PFSK-1 (cell line): ENCODE results near the gene SLC24A4.

Source experiments
- FOXP2 ChIP-seq: optimal IDR thresholded peaks from 2 replicates; pipeline ENCODE3; 2011; ENCODE audit warnings: borderline replicate concordance, control low read depth, inconsistent platforms; ENCODE audit not compliant: insufficient read depth; ENCODE audit errors: extremely low read length, extremely low read depth
- POLR2AphosphoS5 ChIP-seq: IDR thresholded peaks from 2 replicates; pipeline ENCODE4 v1.6.1; 2012; ENCODE audit warnings: low read depth, mild to moderate bottlenecking, control low read depth, low read length, moderate library complexity
- REST ChIP-seq, 2 experiments: IDR thresholded peaks; 2 replicates each; pipeline versions ENCODE4 v1.6.1 to v1.8.0; 2011 to 2012; ENCODE audit warnings: low read depth in 2 of 2, low read length in 2 of 2, control low read depth in 1 of 2, inconsistent platforms in 1 of 2, mild to moderate bottlenecking in 1 of 2, moderate library complexity in 1 of 2; ENCODE audit not compliant: insufficient read depth in 1 of 2
- SIN3A ChIP-seq: IDR thresholded peaks from 2 replicates; pipeline ENCODE4 v1.6.1; 2012; ENCODE audit warnings: mild to moderate bottlenecking, low read length, moderate library complexity, borderline replicate concordance; ENCODE audit not compliant: insufficient read depth
- TAF1 ChIP-seq: IDR thresholded peaks from 2 replicates; pipeline ENCODE4 v1.6.1; 2012; ENCODE audit warnings: low read length, control low read depth, borderline replicate concordance; ENCODE audit not compliant: insufficient read depth

SLC24A4 gene

GRCh38 chr14:92458136-92459029, 135.4 kb downstream of the SLC24A4 start:
- TF ChIP-seq POLR2AphosphoS5 = no peak
- no peak for TF ChIP-seq TAF1
- no peak for TF ChIP-seq SIN3A
- no peak for TF ChIP-seq REST (IDR thresholded peaks at IDR 0.05; ENCODE audit: insufficient read depth in 1 of 2, low read depth in 2 of 2, low read length in 2 of 2)
- TF ChIP-seq FOXP2 = no peak

GRCh38 chr14:92459030-92459949, 136.3 kb downstream of the SLC24A4 start:
- TF ChIP-seq TAF1 (no peak), SIN3A (no peak)

- TF ChIP-seq FOXP2 (no peak), REST (IDR thresholded peaks at IDR 0.05; ENCODE audit: insufficient read depth in 1 of 2, low read depth in 2 of 2, low read length in 2 of 2) (no peak), SIN3A (no peak), TAF1 (no peak), POLR2AphosphoS5 (no peak)
Measured at GRCh38 chr14:92459950-92460421, 137.0 kb downstream of the SLC24A4 start.

- TF ChIP-seq SIN3A (no peak), TAF1 (no peak), REST (IDR thresholded peaks at IDR 0.05; ENCODE audit: insufficient read depth in 1 of 2, low read depth in 2 of 2, low read length in 2 of 2) (no peak), POLR2AphosphoS5 (no peak), FOXP2 (no peak)
Measured at GRCh38 chr14:92460541-92460915, 137.6 kb downstream of the SLC24A4 start.

- TF ChIP-seq TAF1 (no peak), SIN3A (no peak), REST (IDR thresholded peaks at IDR 0.05; ENCODE audit: insufficient read depth in 1 of 2, low read depth in 2 of 2, low read length in 2 of 2) (no peak), FOXP2 (no peak), POLR2AphosphoS5 (no peak)
Measured at GRCh38 chr14:92460916-92461579, 138.1 kb downstream of the SLC24A4 start.
